Trophoblast cell (in vitro differentiated cells and primary cell): ENCODE results near the gene ZNF486.
"Not testable (repeated sequence)": the region's sequence is repeated elsewhere in the genome, so short reads cannot be mapped to it uniquely, and the experiment has no call there.

Source experiments
- DNase-seq, 2 donors: peaks; one replicate each; pipeline ENCODE4 v3.0.0-alpha.2; 2016
- H2AFZ ChIP-seq: 2 replicates; pipeline ENCODE4 v1.6.1; 2013; ENCODE audit warnings: low read length, moderate library complexity, mild to moderate bottlenecking; ENCODE audit not compliant: insufficient read depth, poor library complexity
- H2AK5ac ChIP-seq: 2 replicates; pipeline ENCODE4 v1.6.1; 2013; ENCODE audit warnings: mild to moderate bottlenecking, low read length
- H2BK120ac ChIP-seq: 2 replicates; pipeline ENCODE4 v1.6.1; 2013; ENCODE audit warnings: low read length, mild to moderate bottlenecking, moderate library complexity; ENCODE audit not compliant: insufficient read depth, poor library complexity
- H2BK12ac ChIP-seq: 2 replicates; pipeline ENCODE4 v1.6.1; 2013; ENCODE audit warnings: mild to moderate bottlenecking, low read length, moderate library complexity
- H2BK5ac ChIP-seq: 2 replicates; pipeline ENCODE4 v1.6.1; 2013; ENCODE audit warnings: low read length, low read depth, moderate library complexity, mild to moderate bottlenecking; ENCODE audit not compliant: poor library complexity
- H3K14ac ChIP-seq: 2 replicates; pipeline ENCODE4 v1.6.1; 2013; ENCODE audit warnings: mild to moderate bottlenecking, low read length
- H3K18ac ChIP-seq: 2 replicates; pipeline ENCODE4 v1.6.1; 2013; ENCODE audit warnings: mild to moderate bottlenecking, low read length
- H3K23ac ChIP-seq: 2 replicates; pipeline ENCODE4 v1.6.1; 2013; ENCODE audit warnings: low read length
- H3K27ac ChIP-seq: 2 replicates; pipeline ENCODE4 v1.5.1; 2013; ENCODE audit warnings: low read depth, mild to moderate bottlenecking, inconsistent platforms, low read length, moderate library complexity
- H3K27me3 ChIP-seq: 2 replicates; pipeline ENCODE4 v1.6.1; 2013; ENCODE audit warnings: inconsistent platforms, mild to moderate bottlenecking, low read length, moderate library complexity; ENCODE audit not compliant: insufficient read depth
- H3K36me3 ChIP-seq, 2 experiments: 1 replicate in 1 of 2; 2 replicates in 1 of 2; pipeline ENCODE4 v1.6.1; 2013; ENCODE audit warnings: low read length in 2 of 2, mild to moderate bottlenecking in 2 of 2, moderate library complexity in 1 of 2; ENCODE audit not compliant: insufficient read depth in 2 of 2, control insufficient read depth in 1 of 2
- H3K4ac ChIP-seq: 2 replicates; pipeline ENCODE4 v1.6.1; 2013; ENCODE audit warnings: low read depth, mild to moderate bottlenecking, low read length, moderate library complexity
- H3K4me1 ChIP-seq, 2 experiments: 1 replicate in 1 of 2; 2 replicates in 1 of 2; pipeline ENCODE4 v1.6.1; 2013; ENCODE audit warnings: low read length in 2 of 2, mild to moderate bottlenecking in 2 of 2, moderate library complexity in 1 of 2; ENCODE audit not compliant: insufficient read depth in 2 of 2, control insufficient read depth in 1 of 2
- H3K4me2 ChIP-seq: 2 replicates; pipeline ENCODE4 v1.6.1; 2013; ENCODE audit warnings: inconsistent platforms, mild to moderate bottlenecking, low read length, moderate library complexity
- H3K4me3 ChIP-seq: 2 replicates; pipeline ENCODE4 v1.5.1; 2013; ENCODE audit warnings: mild to moderate bottlenecking, low read depth, low read length, inconsistent platforms
- H3K79me1 ChIP-seq: one replicate; pipeline ENCODE4 v1.6.1; 2013; ENCODE audit warnings: low read length
- H3K79me2 ChIP-seq: 2 replicates; pipeline ENCODE4 v1.6.1; 2013; ENCODE audit warnings: low read length, mild to moderate bottlenecking; ENCODE audit not compliant: control insufficient read depth, insufficient read depth, poor library complexity
- H3K9ac ChIP-seq: 2 replicates; pipeline ENCODE4 v1.6.1; 2013; ENCODE audit warnings: mild to moderate bottlenecking, low read length
- H3K9me3 ChIP-seq: 2 replicates; pipeline ENCODE4 v1.6.1; 2013; ENCODE audit warnings: low read depth, mild to moderate bottlenecking, control low read depth, inconsistent platforms, low read length; ENCODE audit not compliant: insufficient read depth
- H4K12ac ChIP-seq: 2 replicates; pipeline ENCODE4 v1.6.1; 2013; ENCODE audit warnings: low read depth, mild to moderate bottlenecking, low read length, moderate library complexity
- H4K8ac ChIP-seq: 2 replicates; pipeline ENCODE4 v1.6.1; 2013; ENCODE audit warnings: low read depth, mild to moderate bottlenecking, low read length, moderate library complexity
- H4K91ac ChIP-seq: one replicate; pipeline ENCODE4 v1.6.1; 2013; ENCODE audit warnings: low read depth, mild to moderate bottlenecking, low read length, moderate library complexity
- WGBS: extraction: QIAGEN DNeasy Blood & Tissue Kit; methylation state at CpG from one replicate; pipeline ENCODE4 v1.1.7; 2013; ENCODE audit warnings: missing lambda C conversion rate; ENCODE audit not compliant: insufficient read length, insufficient coverage; ENCODE audit errors: extremely low coverage; 5-methylcytosine and 5-hydroxymethylcytosine counted together

The ZNF486 gene

DNA sequence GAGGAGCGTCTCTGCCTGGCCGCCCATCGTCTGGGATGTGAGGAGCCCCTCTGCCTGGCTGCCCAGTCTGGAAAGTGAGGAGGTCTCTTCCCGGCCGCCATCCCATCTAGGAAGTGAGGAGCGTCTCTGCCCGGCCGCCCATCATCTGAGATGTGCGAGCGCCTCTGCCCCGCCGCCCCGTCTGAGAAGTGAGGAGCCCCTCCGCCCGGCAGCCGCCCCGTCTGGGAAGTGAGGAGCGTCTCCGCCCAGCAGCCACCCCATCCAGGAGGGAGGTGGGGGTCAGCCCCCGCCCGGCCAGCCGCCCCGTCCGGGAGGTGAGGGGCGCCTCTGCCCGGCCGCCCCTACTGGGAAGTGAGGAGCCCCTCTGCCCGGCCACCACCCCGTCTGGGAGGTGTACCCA, 29.3 kb upstream of the ZNF486 start:
- not testable (repeated sequence) for H2AK5ac ChIP-seq, H3K79me2 ChIP-seq, H3K79me1 ChIP-seq, H3K9me3 ChIP-seq, H4K12ac ChIP-seq, H3K4me3 ChIP-seq, H3K4me1 ChIP-seq, H2BK120ac ChIP-seq, H3K18ac ChIP-seq, H3K9ac ChIP-seq, H2BK5ac ChIP-seq, H4K8ac ChIP-seq, H3K36me3 ChIP-seq, H3K23ac ChIP-seq, H3K27me3 ChIP-seq, H2BK12ac ChIP-seq, H3K27ac ChIP-seq, DNase-seq, H3K4ac ChIP-seq, H4K91ac ChIP-seq, H3K14ac ChIP-seq, H3K4me2 ChIP-seq, H2AFZ ChIP-seq
- WGBS, result no CpG with 5 or more reads among the region's 29 CpGs

DNA sequence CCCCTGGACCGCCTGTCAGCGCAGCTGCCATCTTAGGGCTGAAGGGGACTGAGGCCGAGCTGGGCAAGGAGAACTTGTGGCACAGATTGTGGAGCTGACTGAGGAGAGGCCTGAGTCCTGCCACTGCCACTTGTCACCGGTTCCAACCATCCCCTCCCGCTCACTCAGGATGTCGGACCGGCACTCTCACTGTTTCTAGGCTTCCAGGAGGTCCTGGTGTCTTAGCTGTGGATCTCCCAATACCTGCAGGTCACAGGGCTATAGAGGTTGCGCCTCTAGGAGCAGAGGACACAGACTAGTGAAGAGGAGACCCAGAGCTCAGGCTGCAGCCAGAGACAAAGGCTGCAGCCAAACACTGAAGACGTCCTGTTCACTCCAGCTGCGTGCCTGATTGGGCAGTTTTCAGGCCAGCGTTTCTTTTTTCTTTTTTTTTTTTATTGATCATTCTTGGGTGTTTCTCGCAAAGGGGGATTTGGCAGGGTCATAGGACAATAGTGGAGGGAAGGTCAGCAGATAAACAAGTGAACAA, 15.3 kb upstream of the ZNF486 start:
- Histone ChIP-seq H3K36me3 (no peaks in the 10 kb centered on the region), H2BK5ac (no peak overlapping the region), H3K27ac (no peak overlapping the region), H4K91ac (peak overlapping the region; percentile 4), H3K9me3 (no peaks in the 10 kb centered on the region), H3K9ac (no peak overlapping the region), H2BK12ac (no peak overlapping the region), H3K4me2 (no peak overlapping the region), H2AFZ (no peak overlapping the region), H3K4me1 (peaks cover 3 to 6% of the 10 kb centered on the region in 2 experiments), H3K27me3 (no peaks in the 10 kb centered on the region), H4K8ac (no peak overlapping the region), H3K23ac (no peak overlapping the region), H3K14ac (no peak overlapping the region), H4K12ac (no peak overlapping the region), H3K4ac (no peak overlapping the region), H3K79me2 (no peaks in the 10 kb centered on the region), H3K4me3 (no peak overlapping the region), H2BK120ac (no peak overlapping the region), H3K18ac (no peak overlapping the region), H3K79me1 (no peaks in the 10 kb centered on the region), H2AK5ac (no peak overlapping the region)
- WGBS, result no CpG with 5 or more reads among the region's 12 CpGs
- peak in 1 of 2 donors; percentile 13 for DNase-seq

DNA sequence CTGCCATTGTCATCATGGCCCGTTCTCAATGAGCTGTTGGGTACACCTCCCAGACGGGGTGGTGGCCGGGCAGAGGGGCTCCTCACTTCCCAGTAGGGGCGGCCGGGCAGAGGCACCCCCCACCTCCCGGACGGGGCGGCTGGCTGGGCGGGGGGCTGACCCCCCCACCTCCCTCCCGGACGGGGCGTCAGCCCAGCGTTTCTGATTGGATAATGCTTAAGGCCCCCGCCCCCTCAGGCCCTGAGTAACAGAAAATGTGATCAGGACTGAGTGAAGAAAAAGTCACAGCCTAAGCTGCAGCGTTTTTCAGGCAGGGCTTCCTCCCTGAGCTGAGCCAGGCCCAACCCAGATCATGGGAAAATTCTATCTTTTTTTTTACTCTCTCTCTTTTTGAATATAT, 14.5 kb upstream of the ZNF486 start:
- peak in 1 of 2 donors; percentile 12 for DNase-seq
- H3K27ac ChIP-seq, H2AFZ ChIP-seq, H3K9me3 ChIP-seq, H3K4me1 ChIP-seq, H3K36me3 ChIP-seq, H3K23ac ChIP-seq, H3K79me2 ChIP-seq, H2AK5ac ChIP-seq, H2BK12ac ChIP-seq, H3K4ac ChIP-seq, H3K4me3 ChIP-seq, H3K79me1 ChIP-seq, H3K9ac ChIP-seq, H4K12ac ChIP-seq, H2BK5ac ChIP-seq, H4K8ac ChIP-seq, H2BK120ac ChIP-seq, H4K91ac ChIP-seq, H3K14ac ChIP-seq, H3K27me3 ChIP-seq, H3K4me2 ChIP-seq, H3K18ac ChIP-seq: not testable (repeated sequence)
- no CpG with 5 or more reads among the region's 15 CpGs for WGBS

DNA sequence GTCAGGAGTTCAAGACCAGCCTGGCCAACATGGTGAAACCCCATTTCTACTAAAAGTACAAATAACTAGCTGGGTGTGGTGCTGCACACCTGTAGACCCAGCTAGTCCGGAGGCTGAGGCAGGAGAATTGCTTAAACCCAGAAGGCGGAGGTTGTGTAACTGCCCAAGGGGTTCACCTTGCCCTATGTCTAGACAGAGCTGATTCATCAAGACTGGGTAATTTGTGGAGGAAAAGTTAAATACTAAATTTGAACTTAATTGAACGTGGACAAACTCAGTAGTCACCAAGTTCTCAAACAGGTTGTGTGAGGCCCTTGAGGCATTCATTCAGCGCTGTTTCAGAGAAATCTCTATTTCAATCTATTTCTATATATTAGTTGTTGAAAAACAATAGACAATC, 13.7 kb upstream of the ZNF486 start:
- Histone ChIP-seq H3K23ac (no peak overlapping the region), H3K9ac (no peak overlapping the region), H3K4me3 (no peak overlapping the region), H4K91ac (no peak overlapping the region), H3K27me3 (no peaks in the 10 kb centered on the region), H4K8ac (no peak overlapping the region), H2BK120ac (no peak overlapping the region), H3K18ac (no peak overlapping the region), H3K4me1 (peaks cover 3 to 6% of the 10 kb centered on the region in 2 experiments), H3K9me3 (no peaks in the 10 kb centered on the region), H3K36me3 (no peaks in the 10 kb centered on the region), H3K4ac (no peak overlapping the region), H3K79me1 (no peaks in the 10 kb centered on the region), H3K4me2 (no peak overlapping the region), H2BK12ac (peak overlapping the region; percentile 64), H3K79me2 (no peaks in the 10 kb centered on the region), H4K12ac (no peak overlapping the region), H2BK5ac (no peak overlapping the region), H2AFZ (no peak overlapping the region), H3K27ac (no peak overlapping the region), H3K14ac (no peak overlapping the region), H2AK5ac (no peak overlapping the region)
- WGBS, result no CpG with 5 or more reads among the region's 4 CpGs
- DNase-seq, result peak; percentile 93 to 95
